ENCODE data around the gene FRRS1L. TPM values are rescaled to one million over a fixed set of nuclear protein-coding genes. Genes with fewer than 3 reads are reported as not detected.

FRRS1L gene
- total and polyA plus RNA-seq, 2 donors (not counting 1 experiment from before 2014, with no cell fraction given): 0.08 to 0.17 TPM

- H3K4me2 ChIP-seq (ENCODE audit: extremely low read depth, insufficient read depth, low read length): no peak overlapping the region
Measured at GRCh38 chr9:109149722-109150121, 17.3 kb downstream of the FRRS1L start.

GRCh38 chr9:109149089-109149488, 18.0 kb downstream of the FRRS1L start:
- H3K9ac ChIP-seq (ENCODE audit: insufficient read depth, low read length): no peak overlapping the region
- DNase-seq (ENCODE audit: low read depth in 2 of 2): no peak
- no peak overlapping the region for H3K4me3 ChIP-seq (replicated peaks in 1 of 4; ENCODE audit: control extremely low read depth in 1 of 4, insufficient read depth in 1 of 4, low read depth in 3 of 4, low read length in 4 of 4)
- H2AFZ ChIP-seq (ENCODE audit: low read length): no peak overlapping the region
- no peaks in the 10 kb centered on the region for H3K36me3 ChIP-seq (ENCODE audit: control insufficient read depth, insufficient read depth, low read length)
- no peaks in the 10 kb centered on the region for H3K79me2 ChIP-seq (ENCODE audit: control insufficient read depth, insufficient read depth, low read length)
- no peaks in the 10 kb centered on the region for H4K20me1 ChIP-seq (ENCODE audit: control insufficient read depth, extremely low read depth, insufficient read depth, low read length)
- H3K27ac ChIP-seq (ENCODE audit: insufficient read depth, low read length): no peak overlapping the region
- peaks cover 2% of the 10 kb centered on the region for H3K27me3 ChIP-seq (ENCODE audit: control insufficient read depth, insufficient read depth, low read length)
- no peaks in the 10 kb centered on the region for H3K9me3 ChIP-seq (ENCODE audit: control insufficient read depth, insufficient read depth, low read depth, low read length)
- no peak overlapping the region for H3K4me2 ChIP-seq (ENCODE audit: extremely low read depth, insufficient read depth, low read length)
- no peaks in the 10 kb centered on the region for H3K4me1 ChIP-seq (ENCODE audit: control insufficient read depth, extremely low read depth, insufficient read depth, low read length)
- TF ChIP-seq, protein P1, sequence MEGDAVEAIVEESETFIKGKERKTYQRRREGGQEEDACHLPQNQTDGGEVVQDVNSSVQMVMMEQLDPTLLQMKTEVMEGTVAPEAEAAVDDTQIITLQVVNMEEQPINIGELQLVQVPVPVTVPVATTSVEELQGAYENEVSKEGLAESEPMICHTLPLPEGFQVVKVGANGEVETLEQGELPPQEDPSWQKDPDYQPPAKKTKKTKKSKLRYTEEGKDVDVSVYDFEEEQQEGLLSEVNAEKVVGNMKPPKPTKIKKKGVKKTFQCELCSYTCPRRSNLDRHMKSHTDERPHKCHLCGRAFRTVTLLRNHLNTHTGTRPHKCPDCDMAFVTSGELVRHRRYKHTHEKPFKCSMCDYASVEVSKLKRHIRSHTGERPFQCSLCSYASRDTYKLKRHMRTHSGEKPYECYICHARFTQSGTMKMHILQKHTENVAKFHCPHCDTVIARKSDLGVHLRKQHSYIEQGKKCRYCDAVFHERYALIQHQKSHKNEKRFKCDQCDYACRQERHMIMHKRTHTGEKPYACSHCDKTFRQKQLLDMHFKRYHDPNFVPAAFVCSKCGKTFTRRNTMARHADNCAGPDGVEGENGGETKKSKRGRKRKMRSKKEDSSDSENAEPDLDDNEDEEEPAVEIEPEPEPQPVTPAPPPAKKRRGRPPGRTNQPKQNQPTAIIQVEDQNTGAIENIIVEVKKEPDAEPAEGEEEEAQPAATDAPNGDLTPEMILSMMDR (conservative IDR thresholded peaks at IDR 0.05 in 1 of 2, IDR thresholded peaks at IDR 0.05 in 1 of 2; ENCODE audit: low read depth in 1 of 2, low read length in 2 of 2): no peak
- TF ChIP-seq EZH2 (IDR thresholded peaks at IDR 0.05; ENCODE audit: low read length, missing control alignments): no peak

More at GRCh38 chr9:109149722-109150121, 17.3 kb downstream of the FRRS1L start:
- DNase-seq (ENCODE audit: low read depth in 2 of 2): no peak
- H3K9ac ChIP-seq (ENCODE audit: insufficient read depth, low read length): no peak overlapping the region
- no peak overlapping the region for H2AFZ ChIP-seq (ENCODE audit: low read length)
- H3K27me3 ChIP-seq (ENCODE audit: control insufficient read depth, insufficient read depth, low read length): peaks cover 2% of the 10 kb centered on the region
- no peak overlapping the region for H3K27ac ChIP-seq (ENCODE audit: insufficient read depth, low read length)
- no peaks in the 10 kb centered on the region for H3K79me2 ChIP-seq (ENCODE audit: control insufficient read depth, insufficient read depth, low read length)
- no peaks in the 10 kb centered on the region for H3K36me3 ChIP-seq (ENCODE audit: control insufficient read depth, insufficient read depth, low read length)
- H3K4me1 ChIP-seq (ENCODE audit: control insufficient read depth, extremely low read depth, insufficient read depth, low read length): no peaks in the 10 kb centered on the region
- TF ChIP-seq, protein P1 (conservative IDR thresholded peaks at IDR 0.05 in 1 of 2, IDR thresholded peaks at IDR 0.05 in 1 of 2; ENCODE audit: low read depth in 1 of 2, low read length in 2 of 2): no peak
- no peak for TF ChIP-seq EZH2 (IDR thresholded peaks at IDR 0.05; ENCODE audit: low read length, missing control alignments)
- no peaks in the 10 kb centered on the region for H3K9me3 ChIP-seq (ENCODE audit: control insufficient read depth, insufficient read depth, low read depth, low read length)
- H3K4me3 ChIP-seq (replicated peaks in 1 of 4; ENCODE audit: control extremely low read depth in 1 of 4, insufficient read depth in 1 of 4, low read depth in 3 of 4, low read length in 4 of 4): no peak overlapping the region
- no peaks in the 10 kb centered on the region for H4K20me1 ChIP-seq (ENCODE audit: control insufficient read depth, extremely low read depth, insufficient read depth, low read length)

- no peak overlapping the region for H3K4me3 ChIP-seq (replicated peaks in 1 of 4; ENCODE audit: control extremely low read depth in 1 of 4, insufficient read depth in 1 of 4, low read depth in 3 of 4, low read length in 4 of 4)
- DNase-seq (ENCODE audit: low read depth in 2 of 2): no peak
- H3K79me2 ChIP-seq (ENCODE audit: control insufficient read depth, insufficient read depth, low read length): no peaks in the 10 kb centered on the region
- H3K27ac ChIP-seq (ENCODE audit: insufficient read depth, low read length): no peak overlapping the region
- H3K4me1 ChIP-seq (ENCODE audit: control insufficient read depth, extremely low read depth, insufficient read depth, low read length): no peaks in the 10 kb centered on the region
- H2AFZ ChIP-seq (ENCODE audit: low read length): no peak overlapping the region
- no peaks in the 10 kb centered on the region for H3K9me3 ChIP-seq (ENCODE audit: control insufficient read depth, insufficient read depth, low read depth, low read length)
- H3K9ac ChIP-seq (ENCODE audit: insufficient read depth, low read length): no peak overlapping the region
- H3K36me3 ChIP-seq (ENCODE audit: control insufficient read depth, insufficient read depth, low read length): no peaks in the 10 kb centered on the region
- H4K20me1 ChIP-seq (ENCODE audit: control insufficient read depth, extremely low read depth, insufficient read depth, low read length): no peaks in the 10 kb centered on the region
- H3K27me3 ChIP-seq (ENCODE audit: control insufficient read depth, insufficient read depth, low read length): peaks cover 2% of the 10 kb centered on the region
- no peak overlapping the region for H3K4me2 ChIP-seq (ENCODE audit: extremely low read depth, insufficient read depth, low read length)
- TF ChIP-seq EZH2 (IDR thresholded peaks at IDR 0.05; ENCODE audit: low read length, missing control alignments): no peak
- TF ChIP-seq, protein P1 (conservative IDR thresholded peaks at IDR 0.05 in 1 of 2, IDR thresholded peaks at IDR 0.05 in 1 of 2; ENCODE audit: low read depth in 1 of 2, low read length in 2 of 2): no peak
Measured at GRCh38 chr9:109145051-109145450, 22.0 kb downstream of the FRRS1L start.
